GM19397 (cell line): ENCODE measurements around the gene LACTB.
A peak's percentile ranks its signal among the peaks of the same experiment; 100 is the strongest.

Experiments
- ATAC-seq: cut with Tn5 transposase; IDR thresholded peaks from one replicate; pipeline ENCODE4 v1.9.1; 2021; ENCODE audit warnings: mild to moderate bottlenecking, moderate library complexity; ENCODE audit not compliant: unreplicated experiment

LACTB gene

GRCh38 chr15:63122002-63122875 is 578 bp downstream of the LACTB start:
- peak; percentile 77 for ATAC-seq

GRCh38 chr15:63124506-63124905 is 2.8 kb downstream of the LACTB start:
- no peak for ATAC-seq

- no peak for ATAC-seq
These were observed 5.1 kb downstream of the LACTB start for GRCh38 chr15:63126726-63127125.

GRCh38 chr15:63133786-63134185 is 12.1 kb downstream of the LACTB start:
- ATAC-seq = no peak

GRCh38 chr15:63134245-63134985 is 12.8 kb downstream of the LACTB start:
- no peak for ATAC-seq

GRCh38 chr15:63135281-63135680 is 13.6 kb downstream of the LACTB start:
- ATAC-seq = no peak

- no peak for ATAC-seq
These were observed 14.1 kb downstream of the LACTB start for GRCh38 chr15:63135804-63136203.

- ATAC-seq = no peak
These were observed 15.1 kb downstream of the LACTB start for GRCh38 chr15:63136742-63137141.

- no peak for ATAC-seq
These were observed 19.3 kb downstream of the LACTB start for GRCh38 chr15:63140936-63141335.

GRCh38 chr15:63145426-63145825 is 23.8 kb downstream of the LACTB start:
- ATAC-seq = no peak

GRCh38 chr15:63146684-63147083 is 25.0 kb downstream of the LACTB start:
- ATAC-seq = no peak

GRCh38 chr15:63151665-63152064 is 30.0 kb downstream of the LACTB start:
- ATAC-seq = no peak

GRCh38 chr15:63155486-63155885 is 33.8 kb downstream of the LACTB start:
- ATAC-seq = no peak

- no peak for ATAC-seq
These were observed 34.5 kb downstream of the LACTB start for GRCh38 chr15:63156086-63156710.

GRCh38 chr15:63156755-63157117 is 35.1 kb downstream of the LACTB start:
- no peak for ATAC-seq

GRCh38 chr15:63157118-63157843 is 35.6 kb downstream of the LACTB start, which contains the start of gene RPS27L:
TSS of gene RPS27L (minus strand) at chr15:63157477. CDS start at chr15:63157405, 72 bp downstream.
- peak; percentile 91 for ATAC-seq

GRCh38 chr15:63157891-63158431 is 36.3 kb downstream of the LACTB start:
- peak; percentile 10 for ATAC-seq

GRCh38 chr15:63160638-63161037 is 39.0 kb downstream of the LACTB start:
- ATAC-seq = no peak

- no peak for ATAC-seq
These were observed 41.6 kb downstream of the LACTB start for GRCh38 chr15:63163217-63163616.

GRCh38 chr15:63165166-63165859 is 43.7 kb downstream of the LACTB start:
- ATAC-seq = no peak
